Measurements from ENCODE around the gene USP36.
"Not testable (repeated sequence)": the region's sequence is repeated elsewhere in the genome, so short reads cannot be mapped to it uniquely, and the experiment has no call there.

Gene USP36

GRCh38 chr17:78751000-78751399 is 89.6 kb downstream of the USP36 start:
- not testable (repeated sequence) for DNase-seq (ENCODE audit: low read depth, low spot score); H3K27ac ChIP-seq

DNA sequence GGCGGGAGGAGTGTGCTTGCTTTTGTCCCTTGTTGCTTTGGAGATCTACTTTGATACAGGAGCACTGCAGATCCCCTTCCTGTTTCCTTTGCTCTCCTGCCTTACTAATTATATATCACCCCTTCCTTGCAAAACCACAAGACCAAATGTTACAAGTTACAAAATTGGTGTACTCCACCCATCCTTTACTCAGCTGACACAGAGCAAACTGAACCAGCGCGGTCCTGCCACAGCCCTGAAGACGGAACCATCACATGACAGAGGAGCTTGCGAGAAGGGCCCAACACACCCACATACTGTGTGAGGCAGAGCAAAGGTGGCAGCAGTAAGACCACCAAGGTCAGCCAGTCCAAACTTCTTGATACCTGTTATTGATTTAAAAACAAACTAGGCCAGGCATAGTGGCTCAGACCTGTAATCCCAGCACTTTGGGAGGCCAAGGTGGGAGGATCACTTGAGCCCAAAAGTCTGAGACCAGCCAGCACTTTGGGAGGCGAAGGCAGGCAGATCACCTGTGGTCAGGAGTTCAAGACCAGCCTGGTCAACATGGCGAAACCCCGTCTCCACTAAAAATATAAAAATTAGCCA is 91.8 kb downstream of the USP36 start:
- H3K27ac ChIP-seq: peak overlapping the region; percentile 86
- DNase-seq (ENCODE audit: low read depth, low spot score): peak; percentile 62

- DNase-seq (ENCODE audit: low read depth, low spot score): no peak
These were observed 92.4 kb downstream of the USP36 start for GRCh38 chr17:78748048-78748729.

DNA sequence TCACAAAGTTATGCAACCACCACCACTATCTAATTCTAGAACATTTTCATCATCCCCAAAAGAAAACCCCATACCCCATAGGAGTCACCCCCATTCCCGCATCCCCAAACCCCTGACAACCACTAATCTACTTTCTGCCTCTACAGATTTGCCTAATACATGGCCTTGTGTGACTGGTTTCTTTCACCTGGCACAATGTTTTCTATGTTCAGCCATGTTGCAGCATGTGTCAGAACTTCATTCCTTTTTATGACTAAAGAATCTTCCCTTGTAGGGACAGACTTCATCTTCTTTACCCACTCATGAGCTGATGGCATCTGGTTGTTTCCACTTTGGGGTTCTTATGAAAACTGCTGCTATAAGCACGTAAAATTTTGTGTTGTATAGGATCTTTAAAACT is 93.1 kb downstream of the USP36 start:
- peak overlapping the region; percentile 86 for H3K27ac ChIP-seq

More at GRCh38 chr17:78748048-78748729, 92.4 kb downstream of the USP36 start:
- peak overlapping the region; percentile 86 for H3K27ac ChIP-seq

GRCh38 chr17:78746949-78747269 is 93.7 kb downstream of the USP36 start:
- no peak for DNase-seq (ENCODE audit: low read depth, low spot score)

More for the DNA sequence above, 93.1 kb downstream of the USP36 start:
- DNase-seq (ENCODE audit: low read depth, low spot score): no peak

DNA sequence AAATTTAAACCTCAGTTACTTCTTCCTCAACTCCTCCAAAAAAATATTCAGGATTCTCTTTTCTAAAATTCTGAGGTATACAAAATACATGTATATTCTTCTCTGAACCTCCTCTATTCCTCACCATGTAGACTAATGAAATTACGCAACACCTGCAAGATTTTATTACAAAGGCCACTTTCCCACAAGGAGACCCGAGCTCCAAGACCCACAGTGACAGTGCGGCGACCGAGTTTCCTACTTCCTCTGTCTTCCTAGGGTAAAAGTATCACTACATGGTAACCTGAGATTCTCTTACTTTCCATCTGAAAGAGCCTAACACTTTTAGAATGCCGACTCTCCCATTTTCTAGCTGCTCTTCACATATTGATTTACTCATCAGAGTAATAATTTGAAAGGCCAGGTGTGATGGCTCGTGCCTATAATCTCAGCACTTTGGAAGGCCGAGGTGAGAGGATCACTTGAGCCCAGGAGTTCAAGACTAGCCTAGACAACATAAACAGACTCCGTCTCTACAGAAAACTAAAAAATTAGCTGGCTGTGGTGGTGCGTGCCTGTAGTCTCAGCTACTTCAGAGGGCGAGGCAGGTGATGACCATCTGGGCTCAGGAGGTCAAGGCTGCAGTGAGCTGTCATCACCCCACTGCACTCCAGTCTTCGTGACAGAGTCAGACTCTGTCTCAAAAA is 94.2 kb downstream of the USP36 start:
- no peak for DNase-seq (ENCODE audit: low read depth, low spot score)
- H3K27ac ChIP-seq: peak overlapping the region; percentile 86

More at GRCh38 chr17:78746949-78747269, 93.7 kb downstream of the USP36 start:
- peak overlapping the region; percentile 86 for H3K27ac ChIP-seq

All from epithelial cell of prostate (primary cell).